Activated T-cell treated with anti-CD3 and anti-CD28 coated beads, Interleukin-2, amount 50 U/mL, for 4 hours (primary cell): ENCODE results near the gene GATAD2A. TPM values are rescaled to one million over a fixed set of nuclear protein-coding genes. Genes with fewer than 3 reads are reported as not detected.

ENCODE experiments used
- ATAC-seq, 2 donors: fragments of 200-7000 bp; cut with Tn5 transposase; one replicate each; pipeline ENCODE4 v1.10.0; 2021
- DNase-seq: peaks from one replicate; pipeline ENCODE4 v3.0.0-alpha.2; 2020
- H3K27me3 Mint-ChIP-seq: one replicate; pipeline ENCODE4 v1.8.0; 2021; ENCODE audit warnings: low read depth, mixed read lengths
- H3K36me3 Mint-ChIP-seq: one replicate; pipeline ENCODE4 v1.8.0; 2022; ENCODE audit warnings: mixed read lengths; ENCODE audit not compliant: insufficient read depth
- H3K4me1 Mint-ChIP-seq: one replicate; pipeline ENCODE4 v1.8.0; 2021; ENCODE audit warnings: low read depth, mixed read lengths
- H3K4me3 Mint-ChIP-seq: one replicate; pipeline ENCODE4 v1.8.0; 2021; ENCODE audit warnings: mild to moderate bottlenecking, moderate library complexity, mixed read lengths
- H3K9me3 Mint-ChIP-seq: one replicate; pipeline ENCODE4 v1.8.0; 2021; ENCODE audit warnings: mixed read lengths
- total RNA-seq, 3 donors: library from RNA; stranded (reverse); gene quantifications; one replicate each; pipeline ENCODE4 v1.2.1, GENCODE V29; 2021

Gene GATAD2A
- total RNA-seq, 3 donors from 2014 or later = 187 to 240 (median 205) TPM

DNA sequence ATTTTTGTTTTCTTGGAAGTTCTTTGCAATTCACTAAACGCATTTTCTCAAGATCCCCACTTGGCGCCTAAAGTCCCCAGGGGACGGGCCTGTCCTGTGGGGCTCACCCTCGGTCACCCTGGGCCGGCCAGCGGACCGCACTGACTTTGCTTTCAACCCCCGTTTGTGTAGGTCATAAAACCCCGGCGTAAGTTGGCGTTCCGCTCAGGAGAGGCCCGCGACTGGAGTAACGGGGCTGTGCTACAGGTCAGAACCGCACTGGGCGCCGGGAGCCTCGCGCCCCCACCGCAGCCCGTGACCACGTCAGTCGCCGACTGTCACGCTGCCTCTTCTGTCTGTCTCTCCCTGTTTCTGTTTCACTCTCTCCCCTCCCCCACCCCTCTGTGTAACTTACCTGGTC lies 96.3 kb downstream of the GATAD2A start:
- Mint-ChIP-seq H3K4me3 (no peak overlapping the region), H3K9me3 (no peaks in the 10 kb centered on the region), H3K27me3 (no peaks in the 10 kb centered on the region), H3K4me1 (no peaks in the 10 kb centered on the region), H3K36me3 (peaks cover 35% of the 10 kb centered on the region)
- no peak for DNase-seq
- ATAC-seq = no peak

DNA sequence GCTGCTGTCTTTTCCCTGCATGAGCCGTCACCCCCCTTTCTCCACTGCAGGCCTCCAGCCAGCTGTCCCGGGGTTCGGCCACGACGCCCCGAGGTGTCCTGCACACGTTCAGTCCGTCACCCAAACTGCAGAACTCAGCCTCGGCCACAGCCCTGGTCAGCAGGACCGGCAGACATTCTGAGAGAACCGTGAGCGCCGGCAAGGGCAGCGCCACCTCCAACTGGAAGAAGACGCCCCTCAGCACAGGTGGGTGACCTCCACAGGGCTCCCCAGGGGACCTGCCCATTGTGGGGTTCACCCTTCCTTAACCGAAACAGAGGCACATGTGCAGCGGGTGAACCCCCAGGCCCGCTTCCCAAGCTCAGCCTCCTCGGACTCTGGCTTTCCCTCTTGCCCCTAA lies 96.8 kb downstream of the GATAD2A start:
- DNase-seq = no peak
- no peak for ATAC-seq
- H3K4me3 Mint-ChIP-seq = no peak overlapping the region
- no peaks in the 10 kb centered on the region for H3K4me1 Mint-ChIP-seq
- H3K9me3 Mint-ChIP-seq = no peaks in the 10 kb centered on the region
- H3K36me3 Mint-ChIP-seq = peaks cover 35% of the 10 kb centered on the region
- no peaks in the 10 kb centered on the region for H3K27me3 Mint-ChIP-seq

DNA sequence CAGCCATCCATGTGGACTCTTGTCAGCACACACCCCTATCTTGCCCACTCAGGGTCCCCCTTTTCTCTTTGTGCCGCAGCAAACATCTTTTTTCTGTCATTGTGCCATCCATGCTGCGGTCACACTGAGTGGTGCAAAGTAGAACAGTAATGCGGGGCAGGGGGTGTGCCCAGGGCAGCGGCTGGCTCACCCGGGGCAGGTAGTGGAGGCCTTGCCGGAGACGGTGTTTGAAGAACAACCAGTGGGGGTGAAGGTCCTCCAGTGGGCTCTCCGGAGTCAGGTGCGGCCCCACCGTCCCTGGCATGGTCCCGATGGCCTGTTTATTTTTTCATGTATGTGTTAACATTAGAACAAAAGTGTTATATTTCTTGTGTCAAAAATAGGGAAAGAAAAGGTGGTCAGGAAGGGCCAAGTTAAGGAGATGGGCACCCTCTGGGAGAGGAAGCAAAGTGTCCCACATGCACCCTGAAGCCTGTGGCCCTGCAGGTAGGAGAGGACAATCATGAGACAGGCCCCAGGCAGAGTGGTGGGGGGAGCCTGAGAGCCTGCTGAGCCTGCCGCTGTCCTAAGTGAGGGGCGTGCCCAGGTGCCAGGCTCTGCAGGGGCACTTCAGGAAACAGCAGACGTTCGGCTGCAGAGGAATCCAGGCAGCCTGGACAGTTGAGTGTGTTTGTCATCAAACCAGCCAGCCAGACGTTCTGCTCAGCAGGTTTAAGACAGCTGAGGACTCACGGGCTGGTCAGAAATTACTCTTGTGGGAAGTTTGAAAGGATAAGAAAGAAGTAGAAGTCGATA lies 97.5 kb downstream of the GATAD2A start:
- Mint-ChIP-seq H3K36me3 (peaks cover 35% of the 10 kb centered on the region), H3K9me3 (no peaks in the 10 kb centered on the region), H3K27me3 (no peaks in the 10 kb centered on the region), H3K4me1 (no peaks in the 10 kb centered on the region), H3K4me3 (no peak overlapping the region)
- ATAC-seq (no peak), DNase-seq (no peak)

DNA sequence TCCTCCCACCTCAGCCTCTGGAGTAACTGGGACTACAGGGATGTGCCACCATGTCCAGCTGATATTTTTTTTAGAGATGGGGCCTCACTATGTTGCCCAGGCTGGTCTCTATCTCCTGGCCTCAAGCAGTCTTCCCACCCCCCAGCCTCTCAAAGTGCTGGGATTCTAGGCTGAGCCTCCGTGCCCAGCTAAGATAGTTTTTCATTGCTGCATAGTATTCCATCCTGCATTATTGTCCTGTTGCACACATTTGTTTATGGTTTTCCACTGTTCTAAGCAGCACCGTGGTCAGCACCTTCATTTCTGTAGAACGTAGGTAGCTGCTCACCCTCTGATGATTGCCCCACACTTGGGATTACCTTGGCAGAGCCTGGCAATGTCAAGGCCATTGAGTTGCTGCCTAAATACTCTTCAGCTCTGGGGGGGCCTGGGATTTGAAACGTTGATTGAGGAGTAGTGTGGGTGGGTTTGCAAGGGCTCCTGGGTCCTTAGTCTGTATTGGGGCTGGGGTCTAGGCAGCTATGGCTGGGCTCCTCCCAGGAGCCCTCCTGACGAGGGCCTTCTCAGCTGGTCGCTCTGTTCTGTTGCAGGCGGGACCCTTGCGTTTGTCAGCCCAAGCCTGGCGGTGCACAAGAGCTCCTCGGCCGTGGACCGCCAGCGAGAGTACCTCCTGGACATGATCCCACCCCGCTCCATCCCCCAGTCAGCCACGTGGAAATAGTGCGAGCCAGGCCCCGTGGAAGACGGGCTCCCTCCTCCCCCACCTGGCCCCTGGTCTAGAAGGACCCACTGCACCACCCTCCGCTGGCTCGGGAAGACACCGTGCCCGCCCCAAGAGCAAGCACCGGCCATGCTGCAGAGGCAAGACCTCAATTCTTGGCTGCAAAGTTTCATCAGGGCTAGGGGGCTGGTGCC lies 99.5 kb downstream of the GATAD2A start:
- DNase-seq = no peak
- H3K36me3 Mint-ChIP-seq = peaks cover 35% of the 10 kb centered on the region
- no peak overlapping the region for H3K4me3 Mint-ChIP-seq
- no peaks in the 10 kb centered on the region for H3K9me3 Mint-ChIP-seq
- no peak for ATAC-seq
- H3K4me1 Mint-ChIP-seq = no peaks in the 10 kb centered on the region
- no peaks in the 10 kb centered on the region for H3K27me3 Mint-ChIP-seq

DNA sequence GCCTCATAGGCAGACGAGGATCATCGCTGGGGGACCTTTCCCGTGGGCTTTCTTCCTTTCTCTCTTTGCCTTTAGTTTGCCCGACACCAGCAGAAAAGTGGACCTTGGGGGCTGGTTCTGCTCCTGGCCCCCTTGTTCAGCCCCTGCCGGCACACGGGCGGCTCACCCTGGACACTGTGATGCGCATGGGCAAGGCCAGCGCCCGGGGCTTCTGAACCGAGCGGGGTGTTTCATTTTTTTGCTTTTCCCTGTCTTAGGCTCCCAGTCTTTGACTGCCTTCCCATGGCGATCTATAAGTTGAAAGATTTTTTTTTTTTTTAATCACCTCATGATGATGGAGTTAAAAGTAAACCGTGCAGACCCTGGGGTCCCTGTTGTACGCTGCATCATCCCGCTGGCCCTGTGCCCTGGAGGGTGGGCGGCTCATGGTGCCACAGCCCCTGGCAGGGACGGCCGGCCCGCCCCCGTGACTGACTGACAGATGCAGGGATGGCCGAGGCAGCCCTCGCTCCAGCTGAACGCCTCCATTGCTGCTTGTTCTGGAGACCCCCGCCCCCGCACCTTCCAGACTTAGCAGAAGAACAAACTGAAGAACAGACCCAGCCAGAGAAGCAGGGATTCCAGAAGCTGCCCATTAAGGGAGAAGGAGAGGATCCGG lies 100.3 kb downstream of the GATAD2A start:
- Mint-ChIP-seq H3K27me3 (no peaks in the 10 kb centered on the region), H3K4me1 (no peaks in the 10 kb centered on the region), H3K36me3 (peaks cover 35% of the 10 kb centered on the region), H3K9me3 (no peaks in the 10 kb centered on the region), H3K4me3 (no peak overlapping the region)
- ATAC-seq = no peak
- no peak for DNase-seq

DNA sequence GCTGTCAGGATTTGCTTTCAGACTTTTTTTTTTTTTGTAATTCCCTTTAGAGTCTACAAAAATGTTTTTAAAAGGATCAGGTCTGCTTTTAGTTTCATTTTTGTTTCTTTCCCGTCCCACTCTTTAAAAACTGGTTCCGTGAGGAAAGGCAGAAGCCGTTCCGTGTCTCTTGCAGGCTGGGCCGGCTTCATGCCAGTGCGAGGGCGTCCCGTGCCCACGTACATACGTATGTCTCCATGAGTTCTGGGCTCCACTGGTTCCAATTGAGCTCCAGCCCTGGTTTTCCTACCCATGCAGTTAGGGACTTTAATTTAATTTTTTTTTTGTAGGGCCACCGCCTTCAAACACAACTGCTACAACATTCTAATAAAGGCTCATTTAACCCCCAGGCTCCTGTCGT lies 101.1 kb downstream of the GATAD2A start:
- Mint-ChIP-seq H3K4me1 (no peaks in the 10 kb centered on the region), H3K9me3 (no peaks in the 10 kb centered on the region), H3K4me3 (no peak overlapping the region), H3K27me3 (no peaks in the 10 kb centered on the region), H3K36me3 (peaks cover 31% of the 10 kb centered on the region)
- ATAC-seq = no peak
- no peak for DNase-seq

DNA sequence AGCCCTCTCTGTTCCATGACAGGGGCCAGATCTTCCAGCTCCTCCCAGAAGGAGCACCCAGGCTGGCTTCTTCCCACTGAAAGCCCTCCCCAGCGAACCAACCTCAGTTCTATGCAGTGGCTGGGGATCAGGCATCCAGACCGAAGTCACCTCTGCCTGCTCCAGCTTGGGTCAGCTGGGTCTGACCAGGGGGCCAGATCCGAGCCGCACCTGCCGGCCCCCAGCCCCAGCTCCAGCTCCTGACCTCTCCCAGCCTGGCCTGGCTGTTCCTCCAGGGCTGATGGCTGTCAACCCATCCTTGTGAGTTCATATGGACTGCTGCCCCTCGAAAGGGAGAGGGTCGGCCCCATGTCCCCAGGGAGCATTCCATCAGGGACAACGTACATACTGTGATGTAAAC lies 101.9 kb downstream of the GATAD2A start:
- ATAC-seq (no peak), DNase-seq (no peak)
- Mint-ChIP-seq H3K36me3 (peaks cover 25% of the 10 kb centered on the region), H3K4me3 (no peak overlapping the region), H3K27me3 (no peaks in the 10 kb centered on the region), H3K9me3 (no peaks in the 10 kb centered on the region), H3K4me1 (no peaks in the 10 kb centered on the region)

DNA sequence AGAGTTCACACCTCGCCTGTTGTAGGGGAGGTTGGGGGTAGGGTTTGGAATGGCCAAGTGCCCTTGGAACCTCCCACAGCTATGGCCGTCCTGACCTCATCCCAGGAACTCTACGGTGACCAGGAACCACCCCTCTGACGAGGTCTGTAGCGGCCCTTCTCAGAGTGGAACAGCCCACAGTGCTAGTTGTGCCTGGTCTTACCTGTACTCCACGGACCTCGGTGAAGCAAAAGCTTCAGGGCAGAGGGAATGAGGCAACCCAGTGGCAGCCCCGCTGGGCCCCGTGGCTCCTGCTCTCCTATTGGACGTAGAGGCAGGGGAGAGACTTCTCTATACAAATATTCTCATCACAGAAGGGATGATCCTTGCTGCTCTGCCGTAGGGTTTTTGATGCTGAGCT lies 102.7 kb downstream of the GATAD2A start:
- no peak overlapping the region for H3K4me3 Mint-ChIP-seq
- ATAC-seq (peak; percentile 9 to 16), DNase-seq (no peak)
- H3K36me3 Mint-ChIP-seq = peaks cover 18% of the 10 kb centered on the region
- H3K27me3 Mint-ChIP-seq = no peaks in the 10 kb centered on the region
- H3K9me3 Mint-ChIP-seq = no peaks in the 10 kb centered on the region
- H3K4me1 Mint-ChIP-seq = no peaks in the 10 kb centered on the region

DNA sequence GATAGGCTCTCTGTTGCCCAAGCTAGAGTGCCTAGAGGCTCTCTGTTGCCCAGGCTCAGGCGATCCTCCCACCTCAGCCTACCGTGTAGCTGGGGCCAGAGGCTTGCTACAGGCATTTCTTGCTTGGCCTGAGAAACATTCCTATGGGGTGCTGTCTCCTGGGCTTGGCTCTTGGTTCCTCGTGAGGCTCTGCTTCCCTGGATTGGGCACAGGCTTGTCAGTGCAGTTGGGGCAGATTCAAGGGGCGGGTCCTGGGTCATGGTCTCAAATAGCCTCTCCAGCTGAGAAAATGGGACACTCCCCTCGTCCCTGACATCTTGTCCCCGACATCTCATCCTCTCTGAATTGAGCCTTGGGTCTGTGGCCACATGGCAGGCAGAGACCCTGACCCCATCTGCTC lies 105.0 kb downstream of the GATAD2A start:
- H3K27me3 Mint-ChIP-seq = no peaks in the 10 kb centered on the region
- H3K9me3 Mint-ChIP-seq = no peaks in the 10 kb centered on the region
- H3K36me3 Mint-ChIP-seq = peaks cover 8% of the 10 kb centered on the region
- no peak overlapping the region for H3K4me3 Mint-ChIP-seq
- ATAC-seq = no peak
- no peaks in the 10 kb centered on the region for H3K4me1 Mint-ChIP-seq
- no peak for DNase-seq

DNA sequence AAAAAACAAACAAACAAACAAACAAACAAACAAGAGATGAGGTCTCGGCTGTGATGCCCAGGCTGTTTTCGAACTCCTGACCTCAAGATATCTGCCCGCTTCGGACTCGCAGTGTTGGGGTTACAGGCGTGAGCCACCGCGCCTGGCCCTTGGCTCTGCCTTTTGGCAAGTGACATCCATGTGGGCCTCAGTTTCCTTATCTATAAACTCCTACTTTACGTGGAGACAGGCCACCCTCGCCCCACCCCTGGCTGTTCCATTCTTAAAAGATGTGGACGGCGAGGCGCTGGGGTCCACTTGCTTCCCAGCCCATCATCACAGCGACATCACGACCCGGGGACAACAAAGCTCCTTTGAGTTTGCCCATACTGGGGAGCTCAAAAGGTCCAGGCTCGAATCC lies 108.2 kb downstream of the GATAD2A start:
- Mint-ChIP-seq H3K4me3 (no peak overlapping the region), H3K27me3 (no peaks in the 10 kb centered on the region), H3K9me3 (no peaks in the 10 kb centered on the region), H3K36me3 (no peaks in the 10 kb centered on the region), H3K4me1 (peaks cover 12% of the 10 kb centered on the region)
- ATAC-seq (no peak), DNase-seq (no peak)

DNA sequence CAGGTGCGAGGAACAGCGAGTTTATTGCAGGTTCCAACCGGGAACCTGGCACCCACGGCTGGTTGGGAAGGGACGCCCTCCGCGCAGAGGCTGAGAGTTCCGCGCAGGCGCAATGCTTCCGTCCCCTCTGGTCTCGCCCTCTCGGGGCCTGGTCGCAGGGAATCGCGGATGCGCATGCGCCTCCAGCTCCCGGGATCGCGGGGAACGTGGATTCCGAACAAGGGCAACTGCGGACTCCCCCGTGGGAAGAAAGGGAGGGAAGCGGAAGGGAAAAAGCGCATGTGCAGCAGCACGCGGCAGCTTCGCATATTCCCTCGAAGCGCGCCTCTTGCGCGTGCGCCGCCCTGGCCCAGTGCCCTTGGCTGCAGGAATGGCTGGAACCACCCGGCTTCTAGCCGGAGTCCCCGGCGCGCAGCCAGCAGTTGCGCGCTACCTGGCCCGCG lies 108.8 kb downstream of the GATAD2A start:
- Mint-ChIP-seq H3K4me3 (peak overlapping the region; percentile 31), H3K27me3 (no peaks in the 10 kb centered on the region), H3K9me3 (no peaks in the 10 kb centered on the region), H3K4me1 (peaks cover 14% of the 10 kb centered on the region), H3K36me3 (peaks cover 2% of the 10 kb centered on the region)
- DNase-seq (no peak), ATAC-seq (no peak)

DNA sequence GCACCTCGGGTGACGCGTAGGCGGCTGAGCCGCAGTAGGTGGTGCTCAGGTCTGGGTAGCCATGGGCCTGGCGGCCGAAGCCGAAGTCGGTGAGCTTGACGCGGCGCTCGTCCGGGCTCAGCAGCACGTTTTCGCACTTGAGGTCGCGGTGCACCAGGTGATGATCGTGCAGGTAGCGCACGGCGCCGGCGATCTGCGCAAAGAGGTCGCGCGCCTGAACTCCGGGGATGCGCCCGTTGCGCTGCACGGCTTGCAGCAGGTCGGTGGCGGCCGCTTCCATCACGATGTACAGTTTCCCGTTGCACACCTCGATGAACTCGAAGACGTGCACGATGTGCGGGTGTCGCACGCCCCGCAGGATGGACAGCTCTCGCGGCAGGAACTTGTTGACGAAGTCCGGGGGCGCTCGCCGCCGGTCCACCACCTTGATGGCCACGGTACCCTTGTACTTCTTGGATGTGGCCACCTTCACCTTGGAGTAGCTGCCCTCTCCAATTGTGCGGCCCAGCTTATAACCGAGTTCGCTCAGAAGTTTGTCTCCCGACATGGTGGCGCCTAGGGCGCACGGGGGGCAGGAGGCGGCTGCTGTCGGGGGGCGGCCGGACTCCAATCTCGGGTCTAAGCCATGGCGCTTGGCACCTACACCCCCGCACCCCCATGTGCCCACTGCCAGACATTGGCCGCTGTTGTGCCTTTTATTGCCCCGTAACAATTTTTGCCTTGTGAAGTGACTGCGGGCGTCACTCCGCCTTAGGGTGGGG lies 109.6 kb downstream of the GATAD2A start, which contains the start of gene TSSK6:
Gene TSSK6 (minus strand): TSS at position 668 of the 761 bp plus-strand sequence. CDS start 121 bp downstream, at position 547.
- no peaks in the 10 kb centered on the region for H3K9me3 Mint-ChIP-seq
- peaks cover 20% of the 10 kb centered on the region for H3K4me1 Mint-ChIP-seq
- H3K27me3 Mint-ChIP-seq = no peaks in the 10 kb centered on the region
- H3K4me3 Mint-ChIP-seq = peak within 1 kb of the TSS; percentile 92
- DNase-seq = no peak
- H3K36me3 Mint-ChIP-seq = peaks cover 6% of the 10 kb centered on the region
- no peak for ATAC-seq

DNA sequence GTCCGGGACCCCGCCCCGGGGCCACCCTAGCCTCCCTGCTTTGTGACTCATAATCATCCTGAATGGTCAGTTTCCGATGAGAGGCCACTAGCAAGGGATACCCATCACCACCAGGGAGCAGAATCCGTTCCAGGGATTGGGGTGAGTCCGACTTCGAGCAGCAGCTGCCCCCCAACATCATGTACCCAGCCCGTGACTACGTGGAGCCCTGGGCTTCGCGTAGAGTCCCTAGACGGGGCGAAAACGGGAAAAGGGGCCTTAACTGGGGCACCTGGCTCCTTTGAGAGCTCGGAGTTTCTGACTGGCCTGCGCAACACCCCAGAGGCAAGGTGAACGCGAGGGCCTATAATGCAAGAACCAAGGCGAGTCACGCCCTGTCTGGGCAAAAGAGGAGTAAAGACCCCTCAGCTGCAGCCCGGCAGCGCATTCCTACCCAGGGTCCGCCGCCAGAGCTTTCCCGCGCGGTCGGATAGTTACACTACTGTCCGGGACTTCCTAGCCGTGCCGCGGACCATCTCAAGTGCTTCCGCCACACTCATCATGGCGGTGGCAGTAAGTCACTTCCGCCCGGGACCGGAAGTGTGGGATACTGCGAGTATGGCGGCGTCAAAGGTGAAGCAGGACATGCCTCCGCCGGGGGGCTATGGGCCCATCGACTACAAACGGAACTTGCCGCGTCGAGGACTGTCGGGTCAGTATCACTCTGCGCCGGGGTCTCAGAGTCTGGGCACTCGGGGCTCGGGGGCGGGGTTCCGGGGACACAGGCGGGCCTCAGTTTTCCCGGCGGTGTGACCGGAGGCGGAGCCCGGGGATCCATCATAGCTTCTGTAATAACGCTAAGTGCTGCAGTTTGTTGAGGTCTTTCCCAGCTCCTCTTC lies 110.4 kb downstream of the GATAD2A start, which contains the start of gene NDUFA13:
Gene NDUFA13 (plus strand): TSS at position 584 of the 878 bp plus-strand sequence. CDS start 14 bp downstream, at position 598.
- H3K27me3 Mint-ChIP-seq = no peaks in the 10 kb centered on the region
- H3K36me3 Mint-ChIP-seq = peaks cover 11% of the 10 kb centered on the region

More for the DNA sequence above, 110.4 kb downstream of the GATAD2A start, which contains the start of gene NDUFA13:
- Mint-ChIP-seq H3K9me3 (no peaks in the 10 kb centered on the region), H3K4me1 (peaks cover 27% of the 10 kb centered on the region), H3K4me3 (peak within 1 kb of the TSS; percentile 92)
- peak; percentile 92 for DNase-seq
- ATAC-seq = peak; percentile 92 to 93
